H9 (cell line): ENCODE data around the gene ZBTB20. TPM values are rescaled to one million over a fixed set of nuclear protein-coding genes. Genes with fewer than 3 reads are reported as not detected.
A peak's percentile ranks its signal among the peaks of the same experiment; 100 is the strongest.

Experiments used
- DNase-seq: peaks from one replicate; pipeline ENCODE4 v3.0.0-alpha.2; 2017
- H2AFZ ChIP-seq: one replicate; pipeline ENCODE4 v1.6.1; 2013; ENCODE audit warnings: mild to moderate bottlenecking, low read length, control low read depth, moderate library complexity
- H2AK5ac ChIP-seq: 2 replicates; pipeline ENCODE4 v1.6.1; 2013; ENCODE audit warnings: low read length, control low read depth, mixed read lengths; ENCODE audit not compliant: insufficient read length
- H2BK120ac ChIP-seq: one replicate; pipeline ENCODE4 v1.6.1; 2013; ENCODE audit warnings: low read depth, mild to moderate bottlenecking, low read length, control low read depth, inconsistent platforms; ENCODE audit not compliant: poor library complexity, severe bottlenecking
- H2BK12ac ChIP-seq: 2 replicates; pipeline ENCODE4 v1.6.1; 2013; ENCODE audit warnings: low read length, control low read depth, mixed read lengths, low read depth; ENCODE audit not compliant: insufficient read length
- H2BK15ac ChIP-seq: 2 replicates; pipeline ENCODE4 v1.6.1; 2013; ENCODE audit warnings: low read depth, low read length, control low read depth
- H2BK20ac ChIP-seq: one replicate; pipeline ENCODE4 v1.6.1; 2013; ENCODE audit warnings: low read depth, mild to moderate bottlenecking, low read length, control low read depth, inconsistent platforms; ENCODE audit not compliant: poor library complexity, severe bottlenecking
- H2BK5ac ChIP-seq: 2 replicates; pipeline ENCODE4 v1.6.1; 2013; ENCODE audit warnings: low read length, control low read depth, mixed read lengths; ENCODE audit not compliant: insufficient read length
- H3K14ac ChIP-seq: 2 replicates; pipeline ENCODE4 v1.6.1; 2013; ENCODE audit warnings: low read length, control low read depth; ENCODE audit not compliant: insufficient read depth
- H3K18ac ChIP-seq: 2 replicates; pipeline ENCODE4 v1.6.1; 2013; ENCODE audit warnings: low read depth, mild to moderate bottlenecking, mixed read lengths, low read length, control low read depth; ENCODE audit not compliant: insufficient read length
- H3K23ac ChIP-seq: 2 replicates; pipeline ENCODE4 v1.6.1; 2013; ENCODE audit warnings: low read length, control low read depth, mixed read lengths, low read depth; ENCODE audit not compliant: insufficient read length
- H3K23me2 ChIP-seq: 2 replicates; pipeline ENCODE4 v1.6.1; 2013; ENCODE audit warnings: low read depth, mild to moderate bottlenecking, mixed read lengths, low read length, control low read depth; ENCODE audit not compliant: insufficient read length, poor library complexity, severe bottlenecking
- H3K27ac ChIP-seq: 2 replicates; pipeline ENCODE4 v1.5.1; 2013; ENCODE audit warnings: low read length, control low read depth, mixed read lengths, low read depth; ENCODE audit not compliant: insufficient read length
- H3K27me3 ChIP-seq: 2 replicates; pipeline ENCODE4 v1.6.1; 2013; ENCODE audit warnings: low read length, control low read depth, inconsistent platforms; ENCODE audit not compliant: insufficient read depth
- H3K4ac ChIP-seq: 2 replicates; pipeline ENCODE4 v1.6.1; 2013; ENCODE audit warnings: low read depth, mild to moderate bottlenecking, control low read depth, inconsistent platforms, low read length, moderate library complexity
- H3K4me1 ChIP-seq: 2 replicates; pipeline ENCODE4 v1.6.1; 2013; ENCODE audit warnings: low read length, control low read depth, inconsistent platforms; ENCODE audit not compliant: insufficient read depth
- H3K4me2 ChIP-seq: 2 replicates; pipeline ENCODE4 v1.6.1; 2013; ENCODE audit warnings: low read length, control low read depth, mixed read lengths; ENCODE audit not compliant: insufficient read length, insufficient read depth
- H3K56ac ChIP-seq: 2 replicates; pipeline ENCODE4 v1.6.1; 2013; ENCODE audit warnings: low read depth, mild to moderate bottlenecking, mixed read lengths, low read length, control low read depth; ENCODE audit not compliant: insufficient read length
- H3K79me1 ChIP-seq: 2 replicates; pipeline ENCODE4 v1.6.1; 2013; ENCODE audit warnings: low read depth, mild to moderate bottlenecking, moderate library complexity, low read length, control low read depth, inconsistent platforms; ENCODE audit not compliant: insufficient read depth, poor library complexity, severe bottlenecking
- H3K79me2 ChIP-seq: 2 replicates; pipeline ENCODE4 v1.6.1; 2013; ENCODE audit warnings: low read length, control low read depth, inconsistent platforms; ENCODE audit not compliant: insufficient read depth
- H3K9ac ChIP-seq: 2 replicates; pipeline ENCODE4 v1.6.1; 2013; ENCODE audit warnings: low read length, control low read depth, mixed read lengths; ENCODE audit not compliant: insufficient read length; ENCODE audit errors: extremely low read depth
- H3K9me3 ChIP-seq: one replicate; pipeline ENCODE4 v1.6.1; 2013; ENCODE audit warnings: low read depth, low read length, inconsistent platforms; ENCODE audit not compliant: control insufficient read depth
- H3T11ph ChIP-seq: one replicate; pipeline ENCODE4 v1.6.1; 2013; ENCODE audit warnings: mild to moderate bottlenecking, low read length, control low read depth, inconsistent platforms
- H4K20me1 ChIP-seq: one replicate; pipeline ENCODE4 v1.6.1; 2013; ENCODE audit not compliant: control insufficient read depth, insufficient read length, insufficient read depth
- H4K5ac ChIP-seq: 2 replicates; pipeline ENCODE4 v1.6.1; 2013; ENCODE audit warnings: low read depth, mild to moderate bottlenecking, mixed read lengths, low read length, control low read depth; ENCODE audit not compliant: insufficient read length
- H4K8ac ChIP-seq: replicated peaks from 2 replicates; pipeline ENCODE4 v1.6.1; 2013; ENCODE audit warnings: low read length, control low read depth, mixed read lengths, low read depth; ENCODE audit not compliant: insufficient read length
- H4K91ac ChIP-seq: 2 replicates; pipeline ENCODE4 v1.6.1; 2013; ENCODE audit warnings: low read depth, mild to moderate bottlenecking, moderate library complexity, mixed read lengths, low read length, control low read depth; ENCODE audit not compliant: insufficient read length
- H3K27ac Mint-ChIP-seq, 3 experiments: 2 replicates in 2 of 3; 3 replicates in 1 of 3; pipeline ENCODE4 v1.8.0; 2020 to 2021; ENCODE audit warnings: mixed read lengths in 3 of 3, mild to moderate bottlenecking in 1 of 3, moderate library complexity in 1 of 3
- H3K27me3 Mint-ChIP-seq: 2 replicates; pipeline ENCODE4 v1.8.0; 2021; ENCODE audit warnings: low read depth, mild to moderate bottlenecking, moderate library complexity, mixed read lengths
- H3K36me3 Mint-ChIP-seq, 3 experiments: 2 replicates in 2 of 3; 3 replicates in 1 of 3; pipeline ENCODE4 v1.8.0; 2020 to 2021; ENCODE audit warnings: low read depth in 3 of 3, mixed read lengths in 3 of 3; ENCODE audit not compliant: insufficient read depth in 1 of 3
- H3K4me1 Mint-ChIP-seq, 2 experiments: 2 replicates each; pipeline ENCODE4 v1.8.0; 2020; ENCODE audit warnings: mixed read lengths in 2 of 2
- H3K4me3 Mint-ChIP-seq, 2 experiments: 2 replicates in 1 of 2; 3 replicates in 1 of 2; pipeline ENCODE4 v1.8.0; 2020 to 2021; ENCODE audit warnings: mild to moderate bottlenecking in 2 of 2, mixed read lengths in 2 of 2, moderate library complexity in 1 of 2
- H3K9me3 Mint-ChIP-seq, 2 experiments: 2 replicates in 1 of 2; 3 replicates in 1 of 2; pipeline ENCODE4 v1.8.0; 2020; ENCODE audit warnings: mild to moderate bottlenecking in 2 of 2, mixed read lengths in 2 of 2, moderate library complexity in 1 of 2
- WGBS: extraction: QIAGEN DNeasy Blood & Tissue Kit; methylation state at CpG from one replicate; pipeline ENCODE4 v1.1.7; 2013; ENCODE audit warnings: missing lambda C conversion rate, low lambda C conversion rate, mixed read lengths; ENCODE audit not compliant: insufficient read length; ENCODE audit errors: extremely low coverage; 5-methylcytosine and 5-hydroxymethylcytosine counted together
- total RNA-seq: library from RNA; stranded (reverse); gene quantifications from 2 replicates; pipeline ENCODE4 v1.2.1, GENCODE V29; 2021
- TF ChIP-seq, protein P1 (sequence below): fragments of 200-600 bp; sonication (generic); conservative IDR thresholded peaks from 3 replicates; pipeline ENCODE4 v1.8.0; 2021; ENCODE audit warnings: antibody characterized with exemption, mild to moderate bottlenecking

Gene ZBTB20
- total RNA-seq, 1 experiment from 2014 or later: 0.70 TPM

GRCh38 chr3:114383875-114384557, 763.1 kb downstream of the ZBTB20 start:
- H3K36me3 Mint-ChIP-seq: no peaks in the 10 kb centered on the region
- Histone ChIP-seq H3K9me3 (no peaks in the 10 kb centered on the region), H2BK5ac (no peak overlapping the region), H3K27ac (no peak overlapping the region), H3K14ac (no peak overlapping the region), H4K5ac (no peak overlapping the region), H2AFZ (peak overlapping the region; percentile 16), H3K79me1 (no peaks in the 10 kb centered on the region), H2BK120ac (no peak overlapping the region), H2AK5ac (no peak overlapping the region), H3K27me3 (no peaks in the 10 kb centered on the region), H3K4me1 (0 out of 2 replicates have a peak, but pooled peaks cover 3% of the 10 kb centered on the region), H3K4me2 (no peak overlapping the region), H3K9ac (no peak overlapping the region), H2BK12ac (no peak overlapping the region), H3T11ph (no peak overlapping the region), H3K56ac (no peak overlapping the region), H3K23me2 (no peaks in the 10 kb centered on the region), H3K18ac (no peak overlapping the region), H3K23ac (no peak overlapping the region), H3K79me2 (no peaks in the 10 kb centered on the region), H3K4ac (no peak overlapping the region), H2BK15ac (no peak overlapping the region), H4K20me1 (no peaks in the 10 kb centered on the region), H2BK20ac (no peak overlapping the region), H4K8ac (no peak overlapping the region), H4K91ac (no peak overlapping the region)
- peaks cover 5 to 9% of the 10 kb centered on the region in 2 experiments for H3K4me1 Mint-ChIP-seq
- H3K27me3 Mint-ChIP-seq: no peaks in the 10 kb centered on the region
- H3K27ac Mint-ChIP-seq: no peak overlapping the region; a peak in 1 of 7 replicates
- no peak overlapping the region for H3K4me3 Mint-ChIP-seq
- TF ChIP-seq, protein P1, sequence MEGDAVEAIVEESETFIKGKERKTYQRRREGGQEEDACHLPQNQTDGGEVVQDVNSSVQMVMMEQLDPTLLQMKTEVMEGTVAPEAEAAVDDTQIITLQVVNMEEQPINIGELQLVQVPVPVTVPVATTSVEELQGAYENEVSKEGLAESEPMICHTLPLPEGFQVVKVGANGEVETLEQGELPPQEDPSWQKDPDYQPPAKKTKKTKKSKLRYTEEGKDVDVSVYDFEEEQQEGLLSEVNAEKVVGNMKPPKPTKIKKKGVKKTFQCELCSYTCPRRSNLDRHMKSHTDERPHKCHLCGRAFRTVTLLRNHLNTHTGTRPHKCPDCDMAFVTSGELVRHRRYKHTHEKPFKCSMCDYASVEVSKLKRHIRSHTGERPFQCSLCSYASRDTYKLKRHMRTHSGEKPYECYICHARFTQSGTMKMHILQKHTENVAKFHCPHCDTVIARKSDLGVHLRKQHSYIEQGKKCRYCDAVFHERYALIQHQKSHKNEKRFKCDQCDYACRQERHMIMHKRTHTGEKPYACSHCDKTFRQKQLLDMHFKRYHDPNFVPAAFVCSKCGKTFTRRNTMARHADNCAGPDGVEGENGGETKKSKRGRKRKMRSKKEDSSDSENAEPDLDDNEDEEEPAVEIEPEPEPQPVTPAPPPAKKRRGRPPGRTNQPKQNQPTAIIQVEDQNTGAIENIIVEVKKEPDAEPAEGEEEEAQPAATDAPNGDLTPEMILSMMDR: peak; percentile 90
- peak; percentile 78 for DNase-seq
- no peaks in the 10 kb centered on the region for H3K9me3 Mint-ChIP-seq
- WGBS: no CpG with 5 or more reads among the region's 12 CpGs
